A673 (cell line): ENCODE data around the gene CENPW. TPM values are rescaled to one million over a fixed set of nuclear protein-coding genes. Genes with fewer than 3 reads are reported as not detected.

ENCODE experiments used
- BruUV-seq: library from RNA; stranded (reverse); fragments of 400-500 nt; replicated peaks from 2 replicates; lab custom pipeline; 2021; lab: Mats Ljungman, UMichigan
- CTCF ChIA-PET: fragments of 300-600 bp; sonication (Branson Sonifier 250); formaldehyde crosslinking; loops from one replicate; lab custom pipeline; 2022; ENCODE audit warnings: antibody characterized with exemption; lab: Charles Lee
- POLR2A ChIA-PET: fragments of 300-600 bp; sonication (Branson Sonifier 250); formaldehyde crosslinking; loops from one replicate; lab custom pipeline; 2022; ENCODE audit warnings: antibody characterized with exemption; ENCODE audit not compliant: low non-redundant PET; lab: Charles Lee
- DNase-seq: peaks from one replicate; pipeline ENCODE4 v3.0.0-alpha.2; 2015; ENCODE audit warnings: low spot score
- H3K27ac ChIP-seq: fragments of 200-600 bp; sonication (generic); 2 replicates; pipeline ENCODE4 v1.5.1; 2016; ENCODE audit warnings: mixed run types, low read depth, mild to moderate bottlenecking, mixed read lengths, antibody characterized with exemption, low read length; ENCODE audit not compliant: poor library complexity, severe bottlenecking
- H3K27me3 ChIP-seq: fragments of 200-600 bp; sonication (generic); replicated peaks from 2 replicates; pipeline ENCODE4 v1.6.1; 2017; ENCODE audit warnings: mixed run types, low read depth, mild to moderate bottlenecking, mixed read lengths, antibody characterized with exemption, low read length; ENCODE audit not compliant: insufficient read depth, poor library complexity
- H3K36me3 ChIP-seq: fragments of 200-600 bp; sonication (generic); 2 replicates; pipeline ENCODE4 v1.6.1; 2016; ENCODE audit warnings: mixed run types, mild to moderate bottlenecking, mixed read lengths, antibody characterized with exemption, low read length; ENCODE audit not compliant: insufficient read depth, poor library complexity, severe bottlenecking
- H3K4me1 ChIP-seq: fragments of 200-600 bp; sonication (generic); 2 replicates; pipeline ENCODE4 v1.6.1; 2017; ENCODE audit warnings: mixed run types, mild to moderate bottlenecking, mixed read lengths, antibody characterized with exemption, low read length; ENCODE audit not compliant: insufficient read depth, poor library complexity, severe bottlenecking
- H3K4me3 ChIP-seq: fragments of 200-600 bp; sonication (generic); 2 replicates; pipeline ENCODE4 v1.5.1; 2016; ENCODE audit warnings: low read depth, mixed run types, mild to moderate bottlenecking, mixed read lengths, low read length; ENCODE audit not compliant: poor library complexity, severe bottlenecking
- H3K9me3 ChIP-seq: fragments of 200-600 bp; sonication (generic); 2 replicates; pipeline ENCODE4 v1.6.1; 2016; ENCODE audit warnings: mixed run types, low read depth, mild to moderate bottlenecking, mixed read lengths, antibody characterized with exemption, low read length; ENCODE audit not compliant: poor library complexity, severe bottlenecking
- CTCF ChIP-seq: fragments of 300-800, 200-600 bp; sonication (generic); conservative IDR thresholded peaks from 2 replicates; pipeline ENCODE4 v1.5.1; 2017; ENCODE audit warnings: low read depth, mild to moderate bottlenecking, antibody characterized with exemption, low read length, moderate library complexity, mixed read lengths
- EZH2 ChIP-seq: fragments of 200-600 bp; sonication (generic); IDR thresholded peaks from 2 replicates; pipeline ENCODE4 v1.6.1; 2017; ENCODE audit warnings: borderline replicate concordance, low read depth, mild to moderate bottlenecking, mixed read lengths, antibody characterized with exemption, low read length; ENCODE audit not compliant: poor library complexity, severe bottlenecking
- intact Hi-C: fragments of 100-400 bp; cut with micrococcal nuclease; formaldehyde crosslinking; loops from one replicate; pipeline ENCODE4 v1.10.0; 2022; ENCODE audit not compliant: unreplicated experiment
- total RNA-seq: library from RNA; stranded (reverse); gene quantifications from 2 replicates; pipeline ENCODE4 v1.2.3, GENCODE V29; 2021

CENPW gene
- total RNA-seq, 1 experiment from 2014 or later = 78.4 TPM

GRCh38 chr6:126381498-126381897, 41.6 kb downstream of the CENPW start:
- no peaks in the 10 kb centered on the region for H3K27me3 ChIP-seq
- no peak overlapping the region for H3K27ac ChIP-seq
- H3K36me3 ChIP-seq = no peaks in the 10 kb centered on the region
- no TSS peak for BruUV-seq
- TF ChIP-seq CTCF (no peak), EZH2 (no peak)
- H3K9me3 ChIP-seq = peaks cover 8% of the 10 kb centered on the region
- H3K4me3 ChIP-seq = no peak overlapping the region
- POLR2A ChIA-PET = no interaction called here
- no peaks in the 10 kb centered on the region for H3K4me1 ChIP-seq
- CTCF ChIA-PET = no interaction called here
- intact Hi-C loops = no loop called here
- no peak for DNase-seq

- Histone ChIP-seq H3K27ac (no peak overlapping the region), H3K4me1 (no peaks in the 10 kb centered on the region), H3K9me3 (peaks cover 8% of the 10 kb centered on the region), H3K36me3 (no peaks in the 10 kb centered on the region), H3K27me3 (no peaks in the 10 kb centered on the region), H3K4me3 (no peak overlapping the region)
- ChIA-PET POLR2A (no interaction called here), CTCF (no interaction called here)
- BruUV-seq = no TSS peak
- intact Hi-C loops = no loop called here
- no peak for TF ChIP-seq CTCF
- no peak for DNase-seq
Measured at GRCh38 chr6:126383203-126383602, 43.3 kb downstream of the CENPW start.

GRCh38 chr6:126385536-126385935, 45.6 kb downstream of the CENPW start:
- POLR2A ChIA-PET = no interaction called here
- TF ChIP-seq CTCF = no peak
- no peak for TF ChIP-seq EZH2
- Histone ChIP-seq H3K4me3 (no peak overlapping the region), H3K9me3 (peaks cover 8% of the 10 kb centered on the region), H3K27me3 (no peaks in the 10 kb centered on the region), H3K36me3 (no peaks in the 10 kb centered on the region), H3K4me1 (no peaks in the 10 kb centered on the region), H3K27ac (no peak overlapping the region)
- intact Hi-C loops = no loop called here
- no peak for DNase-seq
- BruUV-seq = no TSS peak
- CTCF ChIA-PET = no interaction called here
